Choroid plexus epithelial cell (primary cell): ENCODE results near the gene LHFPL5.

Experiments used
- DNase-seq: peaks from one replicate; pipeline ENCODE4 v3.0.0-alpha.2; 2010; ENCODE audit warnings: low read depth
- H3K4me3 ChIP-seq: 2 replicates; pipeline ENCODE4 v1.5.1; 2011; ENCODE audit warnings: low read depth, mild to moderate bottlenecking, control low read depth, low read length, moderate library complexity
- CTCF ChIP-seq: conservative IDR thresholded peaks from 2 replicates; pipeline ENCODE4 v1.5.1; 2011; ENCODE audit warnings: low read depth, mild to moderate bottlenecking, control low read depth, inconsistent platforms, low read length, moderate library complexity

LHFPL5 gene

GRCh38 chr6:35804996-35805736 lies at the start of gene LHFPL5:
LHFPL5 (plus strand) TSS chr6:35805352; CDS start chr6:35805671, 319 bp downstream.
- TF ChIP-seq CTCF = no peak
- H3K4me3 ChIP-seq = peak within 1 kb of the TSS; percentile 19
- DNase-seq = peak; percentile 26

DNA sequence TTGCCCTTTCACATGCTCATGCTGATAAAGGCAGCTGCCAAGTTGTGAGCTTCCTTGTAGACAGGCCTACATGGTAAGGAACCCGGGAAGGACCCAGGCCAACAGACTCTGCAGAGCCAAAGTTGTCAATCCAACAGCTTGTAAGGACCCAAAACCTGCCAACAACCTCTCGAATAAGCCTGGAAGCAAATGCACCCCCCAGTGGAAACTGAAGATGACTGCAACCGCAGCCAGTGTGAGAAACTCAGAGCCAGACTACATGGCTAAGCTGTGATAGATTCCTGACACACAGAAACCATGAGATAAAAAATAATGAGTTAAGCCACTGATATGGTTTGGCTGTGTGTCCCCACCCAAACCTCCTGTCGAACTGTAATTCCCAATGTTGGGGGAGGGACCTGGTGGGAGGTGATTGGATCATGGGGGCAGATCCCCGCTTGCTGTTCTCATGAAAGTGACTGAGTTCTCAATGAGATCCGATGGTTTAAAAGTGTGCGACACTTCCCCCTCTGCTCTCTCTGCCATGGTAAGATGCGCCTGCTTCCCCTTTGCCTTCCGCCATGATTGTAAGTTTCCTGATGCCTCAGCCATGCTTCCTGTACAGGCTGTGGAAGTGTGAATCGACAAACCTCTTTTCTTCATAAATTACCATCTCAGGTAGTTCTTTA lies 47.6 kb upstream of the LHFPL5 start:
- peak; percentile 83 for TF ChIP-seq CTCF
- DNase-seq = peak; percentile 86
- no peak overlapping the region for H3K4me3 ChIP-seq

DNA sequence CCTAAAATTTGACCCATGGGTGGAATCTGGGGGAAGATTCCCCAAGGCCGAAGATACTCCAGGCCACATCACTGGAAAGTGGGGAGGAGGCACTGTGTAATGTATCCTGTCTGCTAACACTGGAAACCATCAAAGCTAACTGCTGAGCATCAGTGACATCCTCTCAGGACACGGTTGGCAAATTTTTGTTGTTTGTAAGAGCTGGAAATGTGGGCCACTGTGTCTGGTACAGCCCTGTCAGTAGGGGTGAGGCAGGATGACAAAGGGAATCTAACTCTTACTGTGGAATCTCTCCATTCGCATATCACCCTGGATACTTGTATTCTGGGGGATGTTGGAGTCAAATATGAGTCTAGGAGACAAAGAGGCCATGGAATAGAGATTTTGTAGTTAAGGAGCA lies 45.7 kb upstream of the LHFPL5 start:
- DNase-seq = no peak
- H3K4me3 ChIP-seq = no peak overlapping the region
- no peak for TF ChIP-seq CTCF

GRCh38 chr6:35765739-35766138 lies 39.4 kb upstream of the LHFPL5 start:
- no peak for TF ChIP-seq CTCF
- DNase-seq = no peak
- no peak overlapping the region for H3K4me3 ChIP-seq

GRCh38 chr6:35769211-35769610 lies 35.9 kb upstream of the LHFPL5 start:
- no peak for DNase-seq
- TF ChIP-seq CTCF = no peak
- H3K4me3 ChIP-seq = no peak overlapping the region

DNA sequence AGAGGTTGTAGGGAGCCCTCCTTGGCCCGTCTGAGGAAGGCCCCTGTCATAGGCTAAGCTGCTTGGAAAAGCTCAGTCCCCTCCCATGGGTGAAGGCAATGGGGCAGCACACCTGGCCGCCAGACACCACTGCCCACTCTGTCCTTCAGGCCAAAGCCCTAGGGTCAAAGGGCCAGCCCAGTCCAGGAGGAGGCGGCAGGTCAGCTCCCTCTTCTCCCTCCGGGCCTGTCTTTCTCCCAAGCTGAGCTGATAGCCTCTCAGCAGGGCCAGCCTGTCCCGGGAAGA lies 33.9 kb upstream of the LHFPL5 start:
- H3K4me3 ChIP-seq = no peak overlapping the region
- no peak for TF ChIP-seq CTCF
- no peak for DNase-seq
